SH-SY5Y (cell line): ENCODE measurements around the gene PCGF6.

ENCODE experiments used
- GATA2 ChIP-seq: IDR thresholded peaks from 2 replicates; pipeline ENCODE4 v1.6.1; 2011; ENCODE audit warnings: mild to moderate bottlenecking, low read depth, low read length
- GATA3 ChIP-seq: IDR thresholded peaks from 2 replicates; pipeline ENCODE4 v1.6.1; 2011; ENCODE audit warnings: low read depth, mild to moderate bottlenecking, low read length, moderate library complexity

GRCh38 chr10:103350175-103350516 lies 794 bp downstream of the PCGF6 start:
- TF ChIP-seq GATA2, result no peak
- no peak for TF ChIP-seq GATA3
